ENCODE measurements around the gene ANKH. TPM values are rescaled to one million over a fixed set of nuclear protein-coding genes. Genes with fewer than 3 reads are reported as not detected.

Gene ANKH
- total RNA-seq, 1 donor from 2014 or later = 29.9 TPM

- DNase-seq (ENCODE audit: low spot score, unreplicated experiment) = no peak
- Mint-ChIP-seq H3K4me1 (ENCODE audit: low read depth) (no peaks in the 10 kb centered on the region), H3K27me3 (peaks cover 8% of the 10 kb centered on the region), H3K36me3 (ENCODE audit: insufficient read depth) (no peaks in the 10 kb centered on the region), H3K9me3 (ENCODE audit: low read depth) (no peaks in the 10 kb centered on the region), H3K27ac (no peak overlapping the region), H3K4me3 (ENCODE audit: low read depth) (no peak overlapping the region)
- TF ChIP-seq CTCF (IDR thresholded peaks at IDR 0.05; ENCODE audit: unreplicated experiment) = no peak
Observed at GRCh38 chr5:14908172-14908571, 36.6 kb upstream of the ANKH start.

DNA sequence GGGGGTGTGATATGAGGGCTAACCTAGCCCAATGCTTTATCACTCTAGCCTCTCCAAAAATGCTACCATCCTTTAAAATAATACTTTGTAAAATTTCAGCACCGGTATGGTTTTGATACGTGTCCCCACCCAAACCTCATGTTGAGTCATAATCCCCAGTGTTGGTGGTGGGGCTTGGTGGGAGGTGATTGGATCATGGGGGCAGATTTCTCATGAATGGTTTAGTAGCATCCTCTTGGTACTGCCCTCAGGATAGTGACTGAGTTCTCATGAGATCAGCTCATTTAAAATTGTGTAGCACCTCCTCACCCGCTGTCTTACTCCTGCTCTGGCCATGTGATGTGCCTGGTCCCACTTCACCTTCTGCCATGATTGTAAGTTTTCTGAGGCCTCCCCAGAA, 35.0 kb upstream of the ANKH start:
- Mint-ChIP-seq H3K4me1 (ENCODE audit: low read depth) (peaks cover 1% of the 10 kb centered on the region), H3K36me3 (ENCODE audit: insufficient read depth) (no peaks in the 10 kb centered on the region), H3K4me3 (ENCODE audit: low read depth) (no peak overlapping the region), H3K27me3 (peaks cover 10% of the 10 kb centered on the region), H3K27ac (no peak overlapping the region), H3K9me3 (ENCODE audit: low read depth) (no peaks in the 10 kb centered on the region)
- no peak for DNase-seq (ENCODE audit: low spot score, unreplicated experiment)
- no peak for TF ChIP-seq CTCF (IDR thresholded peaks at IDR 0.05; ENCODE audit: unreplicated experiment)

GRCh38 chr5:14902826-14903560, 31.4 kb upstream of the ANKH start:
- Mint-ChIP-seq H3K4me3 (ENCODE audit: low read depth) (no peak overlapping the region), H3K4me1 (ENCODE audit: low read depth) (peaks cover 10% of the 10 kb centered on the region), H3K9me3 (ENCODE audit: low read depth) (no peaks in the 10 kb centered on the region), H3K27ac (no peak overlapping the region), H3K27me3 (peaks cover 9% of the 10 kb centered on the region), H3K36me3 (ENCODE audit: insufficient read depth) (no peaks in the 10 kb centered on the region)
- no peak for DNase-seq (ENCODE audit: low spot score, unreplicated experiment)
- TF ChIP-seq CTCF (IDR thresholded peaks at IDR 0.05; ENCODE audit: unreplicated experiment) = no peak

DNA sequence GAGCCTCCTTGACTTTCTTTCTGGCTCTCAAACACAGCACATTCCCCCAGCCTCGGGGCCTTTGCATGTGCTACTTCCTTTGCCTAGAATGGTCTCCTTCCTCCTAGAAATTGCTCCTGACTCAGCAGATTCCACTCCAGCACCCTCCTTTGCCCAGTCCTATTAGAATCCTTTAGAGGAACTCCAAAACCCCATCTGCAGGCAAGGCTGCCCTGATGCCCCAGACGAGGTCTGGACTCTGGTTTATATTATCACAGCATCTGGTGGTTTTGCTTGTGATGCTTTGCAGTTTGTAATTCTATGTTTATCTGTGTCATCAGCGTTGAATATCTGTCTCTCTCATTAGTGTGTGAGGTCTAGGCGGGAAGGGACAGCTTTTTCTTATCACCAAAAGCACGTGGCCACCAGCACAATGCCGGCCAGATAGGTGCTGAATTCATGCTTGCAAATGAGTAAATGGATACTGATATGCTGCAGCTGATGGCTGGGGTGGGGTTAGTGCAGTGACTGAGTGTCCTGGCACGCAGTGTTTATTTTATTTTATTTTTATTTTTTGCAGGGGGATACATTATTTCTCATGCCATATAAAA, 30.0 kb upstream of the ANKH start:
- Mint-ChIP-seq H3K4me1 (ENCODE audit: low read depth) (peaks cover 10% of the 10 kb centered on the region), H3K9me3 (ENCODE audit: low read depth) (no peaks in the 10 kb centered on the region), H3K27me3 (peaks cover 9% of the 10 kb centered on the region), H3K27ac (no peak overlapping the region), H3K36me3 (ENCODE audit: insufficient read depth) (no peaks in the 10 kb centered on the region), H3K4me3 (ENCODE audit: low read depth) (no peak overlapping the region)
- TF ChIP-seq CTCF (IDR thresholded peaks at IDR 0.05; ENCODE audit: unreplicated experiment) = no peak
- DNase-seq (ENCODE audit: low spot score, unreplicated experiment) = no peak

GRCh38 chr5:14900693-14901461, 29.3 kb upstream of the ANKH start:
- H3K36me3 Mint-ChIP-seq (ENCODE audit: insufficient read depth) = no peaks in the 10 kb centered on the region
- no peaks in the 10 kb centered on the region for H3K9me3 Mint-ChIP-seq (ENCODE audit: low read depth)
- TF ChIP-seq CTCF (IDR thresholded peaks at IDR 0.05; ENCODE audit: unreplicated experiment) = no peak
- H3K27ac Mint-ChIP-seq = no peak overlapping the region
- H3K4me3 Mint-ChIP-seq (ENCODE audit: low read depth) = no peak overlapping the region
- peaks cover 10% of the 10 kb centered on the region for H3K4me1 Mint-ChIP-seq (ENCODE audit: low read depth)
- H3K27me3 Mint-ChIP-seq = peaks cover 9% of the 10 kb centered on the region
- no peak for DNase-seq (ENCODE audit: low spot score, unreplicated experiment)

Data from progenitor cell of endocrine pancreas (in vitro differentiated cells).